Activated CD8-positive, alpha-beta memory T cell treated with anti-CD3 and anti-CD28 coated beads for 48 hours (primary cell): ENCODE results near the gene C1GALT1C1L.
A peak's percentile ranks its signal among the peaks of the same experiment; 100 is the strongest.
"Not testable (repeated sequence)": the region's sequence is repeated elsewhere in the genome, so short reads cannot be mapped to it uniquely, and the experiment has no call there.

Source experiments
- DNase-seq, 3 experiments: peaks; one replicate each; pipeline ENCODE4 v3.0.0-alpha.2; 2020; ENCODE audit warnings: low read depth in 2 of 3, low spot score in 2 of 3

Gene C1GALT1C1L

GRCh38 chr2:43676322-43677050 lies at the start of gene C1GALT1C1L:
C1GALT1C1L (minus strand) TSS chr2:43676429; CDS start chr2:43676322, 107 bp downstream.
- peak in 2 of 3 experiments; percentile 3 to 4 for DNase-seq

- DNase-seq, result no peak
These were observed 49.5 kb upstream of the C1GALT1C1L start for GRCh38 chr2:43725711-43726246.

DNA sequence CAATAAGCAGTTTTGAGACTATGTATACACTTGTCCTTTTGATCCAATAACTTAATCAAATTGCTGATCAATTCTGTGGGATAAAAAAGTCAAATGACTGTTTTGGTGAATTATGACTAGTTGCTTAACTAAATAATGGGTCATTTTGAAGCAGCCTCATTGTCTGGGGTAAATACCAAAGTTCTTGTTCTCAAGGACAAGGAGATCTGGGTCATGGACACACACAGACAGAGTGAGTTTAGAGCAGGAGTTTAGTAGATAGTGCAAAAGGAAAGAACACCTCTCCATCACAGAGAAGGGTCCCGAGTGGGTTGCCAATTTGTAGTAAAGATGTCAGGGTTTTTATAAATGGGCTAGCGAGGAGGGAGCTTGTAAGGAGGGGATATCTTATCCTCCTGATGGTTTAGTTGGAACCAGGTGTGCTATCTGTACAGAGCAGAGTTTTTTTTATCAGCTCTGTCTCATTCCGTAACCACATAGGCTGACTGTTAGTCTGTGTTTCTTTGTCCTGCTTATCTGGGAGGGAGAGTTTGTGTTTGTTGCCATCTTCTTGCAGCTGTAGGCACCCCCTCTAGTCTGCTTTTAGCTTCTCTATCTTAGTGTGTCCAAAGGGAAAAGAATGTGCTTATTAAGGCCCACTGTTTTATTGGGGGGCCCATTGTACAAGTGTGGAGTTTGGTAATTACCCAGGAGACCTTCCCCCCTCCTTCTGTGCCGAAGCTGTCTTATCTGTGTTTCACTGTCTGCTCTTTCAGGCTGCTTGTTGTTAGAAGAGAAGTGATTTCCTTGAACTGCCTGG lies 48.7 kb upstream of the C1GALT1C1L start:
- DNase-seq, result no peak

DNA sequence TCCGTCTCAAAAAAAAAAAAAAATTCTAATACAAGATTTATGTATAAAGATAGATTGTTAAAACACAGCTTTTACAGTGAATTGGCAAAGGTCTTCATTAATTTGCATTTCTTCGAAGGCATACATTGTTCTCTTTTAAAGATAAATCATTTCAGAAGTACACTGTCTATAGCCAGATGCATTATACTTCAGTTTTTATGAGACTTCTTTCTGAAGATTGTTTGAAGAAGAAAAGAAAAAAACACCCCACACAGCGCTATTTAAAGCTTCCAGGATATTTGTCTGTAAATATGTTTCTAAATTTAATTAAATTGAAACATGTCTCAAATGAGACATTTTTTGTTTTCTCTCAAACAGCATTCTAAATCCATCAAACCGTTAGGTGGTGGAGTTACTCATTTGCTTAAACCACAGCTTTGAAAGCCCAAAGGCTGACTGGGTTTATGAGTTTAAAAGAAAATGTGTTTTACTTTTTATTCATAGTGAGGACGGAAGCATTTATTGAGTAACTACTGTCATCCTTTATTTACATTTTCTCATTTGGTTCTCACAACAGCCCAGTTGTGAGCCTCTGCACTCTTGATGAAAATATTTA lies 42.4 kb upstream of the C1GALT1C1L start:
- no peak for DNase-seq

GRCh38 chr2:43717322-43717721 lies 41.1 kb upstream of the C1GALT1C1L start:
- DNase-seq, result no peak

- no peak for DNase-seq
These were observed 39.3 kb upstream of the C1GALT1C1L start for GRCh38 chr2:43715300-43716098.

- DNase-seq, result no peak
These were observed 37.9 kb upstream of the C1GALT1C1L start for GRCh38 chr2:43714164-43714563.

DNA sequence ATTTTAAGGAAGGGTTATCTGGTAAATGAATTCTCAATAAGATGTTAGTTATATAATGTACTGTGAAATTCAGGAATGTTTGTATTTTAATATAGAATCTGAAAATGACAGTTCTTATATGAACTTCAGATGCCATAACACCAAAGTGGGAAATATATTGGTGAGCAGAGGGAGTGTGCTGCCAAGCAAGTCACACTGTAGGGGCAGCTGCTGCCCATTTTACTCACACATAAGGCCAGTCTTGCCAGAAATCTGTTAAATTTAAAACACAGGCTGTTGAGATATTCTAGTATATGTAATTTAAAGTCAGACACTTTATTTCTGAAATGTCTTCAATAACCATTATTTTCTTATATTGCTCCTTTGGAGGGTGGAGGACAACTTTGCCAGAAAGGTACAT lies 34.6 kb upstream of the C1GALT1C1L start:
- DNase-seq, result no peak

DNA sequence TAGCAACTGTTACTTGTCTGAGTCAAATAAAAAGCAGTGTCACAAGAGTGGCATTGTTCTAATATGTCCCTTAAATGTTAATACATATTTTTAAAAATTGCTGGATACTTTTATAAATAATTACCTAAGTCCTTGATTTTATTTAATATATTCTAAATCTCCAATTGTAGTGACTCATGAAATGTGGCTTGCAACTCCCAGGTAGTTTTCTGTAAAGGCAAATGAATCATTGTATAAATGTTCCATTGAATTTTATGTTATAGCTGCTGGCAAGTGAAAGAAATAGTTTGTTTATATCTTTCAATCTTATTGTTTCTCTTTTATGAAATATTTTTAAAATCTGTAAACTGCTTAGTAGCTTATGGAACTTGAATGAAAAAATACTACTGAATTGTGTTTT lies 32.7 kb upstream of the C1GALT1C1L start:
- DNase-seq, result no peak

GRCh38 chr2:43708178-43708577 lies 31.9 kb upstream of the C1GALT1C1L start:
- DNase-seq, result no peak

GRCh38 chr2:43707255-43708015 lies 31.2 kb upstream of the C1GALT1C1L start:
- no peak for DNase-seq

DNA sequence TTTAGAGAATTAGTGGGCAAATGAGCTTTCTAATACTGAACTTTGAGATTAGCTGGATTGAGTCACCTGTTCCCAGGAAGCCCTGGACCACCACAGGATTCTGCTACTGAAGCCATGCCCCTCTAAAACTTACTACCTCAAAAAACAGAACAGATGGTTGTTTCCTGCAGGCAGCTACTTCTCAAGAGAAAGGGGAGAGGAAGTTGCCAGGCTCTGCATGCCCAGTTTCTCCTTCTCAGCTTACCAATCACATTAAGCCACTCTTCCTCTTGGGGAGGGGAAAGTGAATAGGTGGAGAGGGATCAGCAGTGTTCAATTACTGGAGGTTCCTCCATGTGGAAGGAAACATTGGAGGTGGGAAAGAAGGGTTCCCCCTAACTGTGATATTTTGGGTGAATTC lies 24.9 kb upstream of the C1GALT1C1L start:
- no peak for DNase-seq

DNA sequence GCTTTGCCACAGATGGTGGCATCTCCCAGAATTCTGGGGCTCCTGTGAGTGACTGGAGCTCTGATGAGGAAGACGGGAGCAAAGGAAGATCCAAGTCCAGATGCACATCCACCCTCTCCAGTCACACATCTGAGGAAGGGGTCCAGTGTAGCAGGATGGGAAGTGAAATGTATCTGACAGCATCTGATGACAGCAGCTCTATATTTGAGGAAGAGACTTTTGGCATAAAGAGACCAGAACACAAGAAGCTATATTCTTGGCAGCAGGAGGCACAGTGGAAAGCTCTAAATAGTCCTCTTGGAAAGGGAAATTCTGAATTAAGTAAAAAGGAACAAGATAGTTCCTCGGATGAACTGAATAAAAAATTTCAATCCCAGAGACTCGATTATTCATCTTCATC lies 23.5 kb upstream of the C1GALT1C1L start:
- no peak for DNase-seq

DNA sequence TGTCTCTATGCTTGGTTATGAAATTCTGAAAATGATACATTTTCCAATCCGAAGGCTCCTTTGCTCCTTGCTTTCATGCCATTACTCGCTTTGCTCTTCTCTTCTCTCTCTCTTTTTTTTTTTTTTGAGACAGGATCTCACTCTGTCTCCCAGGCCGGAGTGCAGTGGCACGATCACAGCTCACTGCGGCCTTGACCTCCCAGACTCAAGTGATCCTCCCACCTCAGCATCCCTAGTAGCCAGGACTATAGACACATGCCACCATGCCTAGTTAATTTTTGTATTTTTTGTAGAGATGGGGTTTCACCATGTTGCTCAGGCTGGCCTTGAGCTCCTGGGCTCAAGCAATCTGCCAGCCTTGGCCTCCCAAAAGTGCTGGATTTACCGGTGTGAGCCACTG lies 21.9 kb upstream of the C1GALT1C1L start:
- not testable (repeated sequence) for DNase-seq

GRCh38 chr2:43692428-43692994 lies 16.3 kb upstream of the C1GALT1C1L start:
- no peak for DNase-seq

- DNase-seq, result no peak
These were observed 13.8 kb upstream of the C1GALT1C1L start for GRCh38 chr2:43689999-43690398.

GRCh38 chr2:43685357-43685756 lies 9.1 kb upstream of the C1GALT1C1L start:
- DNase-seq, result no peak

- not testable (repeated sequence) for DNase-seq
These were observed 1.6 kb upstream of the C1GALT1C1L start for GRCh38 chr2:43677783-43678182.

GRCh38 chr2:43675646-43676321 lies 445 bp downstream of the C1GALT1C1L start:
- DNase-seq, result no peak
